MM.1S (cell line): ENCODE results near the gene SGPP1.

Source experiments
- CTCF ChIP-seq: fragments of 300-600 bp; sonication (generic); IDR thresholded peaks from 2 replicates; pipeline ENCODE4 v1.5.1; 2016; ENCODE audit warnings: antibody characterized with exemption, low read length, mixed read lengths
- EZH2phosphoT487 ChIP-seq: fragments of 300-600 bp; sonication (generic); IDR thresholded peaks from 2 replicates; pipeline ENCODE4 v1.6.1; 2018; ENCODE audit warnings: antibody characterized with exemption, low read length

GRCh38 chr14:63715360-63715759, 12.5 kb downstream of the SGPP1 start:
- TF ChIP-seq EZH2phosphoT487 (no peak), CTCF (no peak)
